GM12874 (cell line): ENCODE data around the gene TBC1D1.

Experiments used
- CTCF ChIP-seq: IDR thresholded peaks from 2 replicates; pipeline ENCODE4 v1.5.1; 2011; ENCODE audit warnings: low read depth, mild to moderate bottlenecking, control low read depth, low read length, moderate library complexity; ENCODE audit not compliant: insufficient read depth

The TBC1D1 gene

GRCh38 chr4:37902212-37902611 lies 11.3 kb downstream of the TBC1D1 start:
- TF ChIP-seq CTCF: no peak

- TF ChIP-seq CTCF: no peak
These were observed 12.1 kb downstream of the TBC1D1 start for GRCh38 chr4:37902738-37903693.

GRCh38 chr4:37903901-37904300 lies 13.0 kb downstream of the TBC1D1 start:
- no peak for TF ChIP-seq CTCF

GRCh38 chr4:37904824-37905223 lies 13.9 kb downstream of the TBC1D1 start:
- TF ChIP-seq CTCF: no peak

- no peak for TF ChIP-seq CTCF
These were observed 14.8 kb downstream of the TBC1D1 start for GRCh38 chr4:37905533-37906169.

- TF ChIP-seq CTCF: no peak
These were observed 17.8 kb downstream of the TBC1D1 start for GRCh38 chr4:37908488-37909331.
